RWPE2 (cell line): ENCODE results near the gene TAS2R42.

ENCODE experiments used
- ATAC-seq: fragments of 200-7000 bp; cut with Tn5 transposase; 3 replicates; pipeline ENCODE4 v1.9.1; 2021; ENCODE audit warnings: low read depth
- DNase-seq: peaks from one replicate; pipeline ENCODE4 v3.0.0-alpha.2; 2020; ENCODE audit warnings: low spot score
- H3K27ac ChIP-seq: fragments of 450-650 bp; 2 replicates; pipeline ENCODE4 v1.5.1; 2017; ENCODE audit warnings: mild to moderate bottlenecking; ENCODE audit not compliant: poor library complexity, severe bottlenecking
- H3K27me3 ChIP-seq: fragments of 250-450 bp; sonication (Bioruptor Pico); 2 replicates; pipeline ENCODE4 v1.5.1; 2021; ENCODE audit warnings: mild to moderate bottlenecking, moderate library complexity; ENCODE audit not compliant: insufficient read depth, poor library complexity, severe bottlenecking
- H3K36me3 ChIP-seq: fragments of 250-450 bp; sonication (Bioruptor Pico); 2 replicates; pipeline ENCODE4 v1.5.1; 2020; ENCODE audit warnings: low read depth, mild to moderate bottlenecking, moderate library complexity
- H3K4me1 ChIP-seq: fragments of 250-450 bp; sonication (Bioruptor Pico); 2 replicates; pipeline ENCODE4 v1.5.1; 2021; ENCODE audit warnings: mild to moderate bottlenecking, moderate library complexity; ENCODE audit not compliant: insufficient read depth, poor library complexity, severe bottlenecking
- H3K4me3 ChIP-seq: fragments of 250-450 bp; sonication (Bioruptor Pico); 2 replicates; pipeline ENCODE4 v1.5.1; 2021; ENCODE audit warnings: mild to moderate bottlenecking, moderate library complexity; ENCODE audit not compliant: severe bottlenecking
- H3K9me3 ChIP-seq: fragments of 250-450 bp; sonication (Bioruptor Pico); 2 replicates; pipeline ENCODE4 v1.5.1; 2021; ENCODE audit warnings: mild to moderate bottlenecking, moderate library complexity; ENCODE audit not compliant: severe bottlenecking
- TF ChIP-seq, protein P1 (sequence below): fragments of 450-650 bp; IDR thresholded peaks from one replicate; pipeline ENCODE4 v1.5.1; 2017; ENCODE audit warnings: mild to moderate bottlenecking, moderate library complexity; ENCODE audit not compliant: poor library complexity, severe bottlenecking

Gene TAS2R42, protein sequence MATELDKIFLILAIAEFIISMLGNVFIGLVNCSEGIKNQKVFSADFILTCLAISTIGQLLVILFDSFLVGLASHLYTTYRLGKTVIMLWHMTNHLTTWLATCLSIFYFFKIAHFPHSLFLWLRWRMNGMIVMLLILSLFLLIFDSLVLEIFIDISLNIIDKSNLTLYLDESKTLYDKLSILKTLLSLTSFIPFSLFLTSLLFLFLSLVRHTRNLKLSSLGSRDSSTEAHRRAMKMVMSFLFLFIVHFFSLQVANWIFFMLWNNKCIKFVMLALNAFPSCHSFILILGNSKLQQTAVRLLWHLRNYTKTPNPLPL

GRCh38 chr12:11186837-11187236 lies at the start of gene TAS2R42:
Gene TAS2R42 (minus strand): TSS chr12:11186937. CDS start chr12:11186937, 0 bp downstream.
- Histone ChIP-seq H3K4me1 (no peaks in the 10 kb centered on the region), H3K27me3 (no peaks in the 10 kb centered on the region), H3K36me3 (no peaks in the 10 kb centered on the region), H3K27ac (no peak within 1 kb of the TSS), H3K4me3 (no peak within 1 kb of the TSS), H3K9me3 (no peaks in the 10 kb centered on the region)
- DNase-seq (no peak), ATAC-seq (no peak)
- TF ChIP-seq, protein P1, sequence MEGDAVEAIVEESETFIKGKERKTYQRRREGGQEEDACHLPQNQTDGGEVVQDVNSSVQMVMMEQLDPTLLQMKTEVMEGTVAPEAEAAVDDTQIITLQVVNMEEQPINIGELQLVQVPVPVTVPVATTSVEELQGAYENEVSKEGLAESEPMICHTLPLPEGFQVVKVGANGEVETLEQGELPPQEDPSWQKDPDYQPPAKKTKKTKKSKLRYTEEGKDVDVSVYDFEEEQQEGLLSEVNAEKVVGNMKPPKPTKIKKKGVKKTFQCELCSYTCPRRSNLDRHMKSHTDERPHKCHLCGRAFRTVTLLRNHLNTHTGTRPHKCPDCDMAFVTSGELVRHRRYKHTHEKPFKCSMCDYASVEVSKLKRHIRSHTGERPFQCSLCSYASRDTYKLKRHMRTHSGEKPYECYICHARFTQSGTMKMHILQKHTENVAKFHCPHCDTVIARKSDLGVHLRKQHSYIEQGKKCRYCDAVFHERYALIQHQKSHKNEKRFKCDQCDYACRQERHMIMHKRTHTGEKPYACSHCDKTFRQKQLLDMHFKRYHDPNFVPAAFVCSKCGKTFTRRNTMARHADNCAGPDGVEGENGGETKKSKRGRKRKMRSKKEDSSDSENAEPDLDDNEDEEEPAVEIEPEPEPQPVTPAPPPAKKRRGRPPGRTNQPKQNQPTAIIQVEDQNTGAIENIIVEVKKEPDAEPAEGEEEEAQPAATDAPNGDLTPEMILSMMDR, result no peak

DNA sequence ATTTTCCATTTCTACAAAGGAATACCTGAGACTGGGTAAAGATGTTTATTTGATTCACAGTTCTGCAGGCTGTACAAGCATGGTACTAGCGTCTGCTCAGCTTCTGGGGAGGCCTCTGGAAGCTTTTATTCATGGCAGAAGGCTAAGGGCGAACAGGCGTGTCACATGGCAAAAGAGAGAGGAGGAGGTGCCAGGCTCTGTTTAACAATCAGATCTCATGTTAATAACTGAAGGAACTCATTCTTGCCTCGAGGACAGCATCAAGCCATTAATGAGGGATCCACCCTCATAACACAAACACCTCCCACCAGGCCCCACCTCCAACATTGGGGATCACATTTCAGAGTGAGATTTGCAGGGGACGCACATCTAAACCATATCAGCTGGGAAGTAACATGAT lies 46.8 kb upstream of the TAS2R42 start:
- Histone ChIP-seq H3K4me3 (no peak overlapping the region), H3K27ac (no peak overlapping the region), H3K4me1 (no peaks in the 10 kb centered on the region), H3K9me3 (no peaks in the 10 kb centered on the region), H3K27me3 (no peaks in the 10 kb centered on the region), H3K36me3 (no peaks in the 10 kb centered on the region)
- no peak for ATAC-seq
- DNase-seq, result no peak
- TF ChIP-seq, protein P1, result no peak

DNA sequence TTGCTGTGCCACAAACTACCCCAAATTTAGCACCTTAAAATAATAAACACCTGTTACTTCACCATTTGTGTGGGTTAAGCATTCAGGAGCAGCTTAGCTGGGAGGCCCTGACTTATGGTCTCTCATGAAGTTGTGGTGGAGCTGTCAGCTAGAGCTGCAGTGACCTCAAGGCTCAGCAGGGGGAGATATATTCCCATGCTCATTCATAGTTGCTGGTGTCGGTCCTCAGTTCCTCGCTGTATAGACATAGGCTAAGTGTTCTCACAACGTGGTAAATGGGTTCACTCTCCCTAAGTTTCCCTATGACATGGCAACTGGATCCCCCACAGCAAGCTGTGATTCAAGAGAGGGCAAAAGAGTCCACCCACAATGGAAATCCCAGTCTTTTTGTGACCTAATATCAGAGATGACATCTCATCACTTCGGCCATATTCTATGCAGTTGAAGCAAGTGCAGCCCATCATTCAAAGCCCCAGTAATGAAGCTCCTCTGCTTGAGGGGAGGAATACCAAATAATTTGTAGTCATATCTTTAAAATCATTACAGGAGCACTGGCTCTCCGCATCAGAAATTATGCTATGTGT lies 41.7 kb upstream of the TAS2R42 start:
- Histone ChIP-seq H3K4me1 (no peaks in the 10 kb centered on the region), H3K4me3 (no peak overlapping the region), H3K9me3 (no peaks in the 10 kb centered on the region), H3K27ac (no peak overlapping the region), H3K27me3 (no peaks in the 10 kb centered on the region), H3K36me3 (no peaks in the 10 kb centered on the region)
- ATAC-seq, result peak; percentile 63; the same call in 2 of the 3 replicates
- no peak for DNase-seq
- TF ChIP-seq, protein P1, result peak; percentile 42

DNA sequence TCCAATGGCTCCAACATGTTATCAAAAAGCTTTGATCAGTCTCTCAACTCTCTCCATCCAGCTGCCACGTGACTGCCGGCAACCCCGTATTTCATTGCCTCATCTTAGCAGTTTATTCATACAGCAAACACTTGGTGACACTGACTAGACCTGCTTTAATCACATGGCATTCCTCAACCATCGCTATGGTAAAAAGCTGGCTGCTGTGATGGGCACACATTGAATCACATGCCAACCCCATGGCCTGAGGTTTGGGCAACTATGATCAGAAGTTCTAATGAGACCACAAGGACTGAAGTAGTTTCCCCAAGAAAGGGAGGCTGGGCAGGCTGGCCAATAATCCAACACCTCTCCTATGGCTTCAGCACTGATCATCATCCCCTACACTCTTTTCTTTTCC lies 40.6 kb upstream of the TAS2R42 start:
- Histone ChIP-seq H3K4me3 (no peak overlapping the region), H3K27me3 (no peaks in the 10 kb centered on the region), H3K4me1 (no peaks in the 10 kb centered on the region), H3K9me3 (no peaks in the 10 kb centered on the region), H3K27ac (no peak overlapping the region), H3K36me3 (no peaks in the 10 kb centered on the region)
- DNase-seq (no peak), ATAC-seq (no peak)
- TF ChIP-seq, protein P1, result no peak

DNA sequence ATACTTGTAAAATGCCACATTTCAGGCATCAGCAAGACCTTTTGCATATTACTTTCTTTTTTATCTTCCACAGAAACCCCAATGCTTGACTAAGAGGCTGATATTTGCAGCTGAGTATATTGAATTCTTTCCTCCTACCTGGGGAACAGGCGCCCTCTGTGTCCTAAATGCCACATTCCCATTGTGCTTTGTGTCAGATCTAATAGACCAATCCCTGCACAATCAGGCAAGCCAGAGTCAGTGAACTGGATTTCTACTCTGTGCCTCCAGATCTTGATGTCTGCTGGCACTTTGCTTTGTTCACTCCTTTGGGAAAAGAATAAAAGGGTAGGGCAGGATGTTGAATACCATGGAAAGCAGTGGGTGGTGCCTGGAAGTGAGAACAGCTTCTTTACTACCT lies 22.4 kb upstream of the TAS2R42 start:
- Histone ChIP-seq H3K27me3 (no peaks in the 10 kb centered on the region), H3K4me1 (no peaks in the 10 kb centered on the region), H3K27ac (no peak overlapping the region), H3K4me3 (no peak overlapping the region), H3K9me3 (no peaks in the 10 kb centered on the region), H3K36me3 (no peaks in the 10 kb centered on the region)
- TF ChIP-seq, protein P1, result no peak
- no peak for DNase-seq
- no peak for ATAC-seq
